ENCODE data around the gene MSH2. TPM values are rescaled to one million over a fixed set of nuclear protein-coding genes. Genes with fewer than 3 reads are reported as not detected.
"Not testable (repeated sequence)": the region's sequence is repeated elsewhere in the genome, so short reads cannot be mapped to it uniquely, and the experiment has no call there.

Gene MSH2
- total and polyA plus RNA-seq, 2 of the 13 experiments (the other 11 are each of a cell fraction or from before 2014, with no cell fraction given): 19.9 to 76.3 TPM

- POLR2A ChIA-PET: no interaction called here
- Histone ChIP-seq H2AFZ (ENCODE audit: low read length) (no peak overlapping the region), H3K27ac (ENCODE audit: extremely low read length, insufficient read depth, low read length) (no peak overlapping the region), H4K20me1 (ENCODE audit: insufficient read depth, low read length) (no peaks in the 10 kb centered on the region), H3K4me1 (ENCODE audit: insufficient read depth, low read length) (no peaks in the 10 kb centered on the region), H3K4me3 (replicated peaks in 1 of 3; ENCODE audit: insufficient read depth in 1 of 3, low read depth in 2 of 3, low read length in 3 of 3) (no peak overlapping the region), H3K27me3 (ENCODE audit: control insufficient read depth in 1 of 2, insufficient read depth in 2 of 2, low read length in 2 of 2) (no peaks in the 10 kb centered on the region), H3K9me3 (ENCODE audit: low read length) (no peaks in the 10 kb centered on the region), H3K4me2 (ENCODE audit: low read depth, low read length) (no peak overlapping the region), H3K9ac (ENCODE audit: insufficient read depth, low read depth, low read length) (no peak overlapping the region), H3K36me3 (replicated peaks in 1 of 2; ENCODE audit: control insufficient read depth in 1 of 2, insufficient read depth in 2 of 2, low read length in 2 of 2) (peaks cover 4 to 36% of the 10 kb centered on the region in 2 experiments; a peak in 3 of 5 replicates), H3K79me2 (ENCODE audit: insufficient read depth, low read length) (no peaks in the 10 kb centered on the region)
- WGBS (ENCODE audit: low lambda C conversion rate): 96% methylated on average over 2 of the region's 2 CpGs
- DNase-seq (ENCODE audit: low spot score): no peak
- FAIRE-seq: no peak
- TF ChIP-seq ATF6 (CRISPR knock-in tag; conservative IDR thresholded peaks at IDR 0.05) (no peak), GABPB1 (CRISPR knock-in tag; IDR thresholded peaks at IDR 0.05) (no peak), ZNF235 (CRISPR knock-in tag; IDR thresholded peaks at IDR 0.05; ENCODE audit: borderline replicate concordance) (no peak), SKIL (CRISPR knock-in tag; IDR thresholded peaks at IDR 0.05; ENCODE audit: borderline replicate concordance) (no peak), FOXA3 (CRISPR knock-in tag; IDR thresholded peaks at IDR 0.05) (no peak), POLR2AphosphoS2 (IDR thresholded peaks at IDR 0.05; ENCODE audit: low read depth, low read length) (no peak), ZNF691 (CRISPR knock-in tag; IDR thresholded peaks at IDR 0.05; ENCODE audit: borderline replicate concordance, low read depth) (no peak), MBNL3 (CRISPR knock-in tag; conservative IDR thresholded peaks at IDR 0.05) (no peak)
- ATAC-seq: no peak
- in situ Hi-C loops (cut with HindIII; ENCODE audit: extremely low pct_ligation_motif_present, low pct_unique_long_range_greater_than_20kb) (no loop called here), intact Hi-C loops (cut with micrococcal nuclease; ENCODE audit: unreplicated experiment) (no loop called here)
- no TSS peak for BruUV-seq (replicated peaks)
- CTCF ChIA-PET (ENCODE audit: low intra/inter-chr PET ratio, low total read pairs): no interaction called here
These were observed 49.8 kb downstream of the MSH2 start for GRCh38 chr2:47452761-47453160.

- 100% methylated on average over 5 of the region's 5 CpGs for WGBS (ENCODE audit: low lambda C conversion rate)
- intact Hi-C loops (cut with micrococcal nuclease; ENCODE audit: unreplicated experiment); CTCF ChIA-PET (ENCODE audit: low intra/inter-chr PET ratio, low total read pairs); H3K4me2 ChIP-seq (ENCODE audit: low read depth, low read length); DNase-seq (ENCODE audit: low spot score); H3K27me3 ChIP-seq (ENCODE audit: control insufficient read depth in 1 of 2, insufficient read depth in 2 of 2, low read length in 2 of 2); H3K27ac ChIP-seq (ENCODE audit: extremely low read length, insufficient read depth, low read length); H3K9ac ChIP-seq (ENCODE audit: insufficient read depth, low read depth, low read length); BruUV-seq (replicated peaks); H3K79me2 ChIP-seq (ENCODE audit: insufficient read depth, low read length); H3K9me3 ChIP-seq (ENCODE audit: low read length); H2AFZ ChIP-seq (ENCODE audit: low read length); POLR2A ChIA-PET; in situ Hi-C loops (cut with HindIII; ENCODE audit: extremely low pct_ligation_motif_present, low pct_unique_long_range_greater_than_20kb); ATAC-seq; H3K4me3 ChIP-seq (replicated peaks in 1 of 3; ENCODE audit: insufficient read depth in 1 of 3, low read depth in 2 of 3, low read length in 3 of 3); H3K4me1 ChIP-seq (ENCODE audit: insufficient read depth, low read length); FAIRE-seq; H4K20me1 ChIP-seq (ENCODE audit: insufficient read depth, low read length): not testable (repeated sequence)
- peaks cover 5 to 16% of the 10 kb centered on the region in 2 experiments; a peak in 4 of 5 replicates for H3K36me3 ChIP-seq (replicated peaks in 1 of 2; ENCODE audit: control insufficient read depth in 1 of 2, insufficient read depth in 2 of 2, low read length in 2 of 2)
These were observed 51.9 kb downstream of the MSH2 start for GRCh38 chr2:47454818-47455217.
